ENCODE results near the gene WFS1.

Gene WFS1

GRCh38 chr4:6235012-6235411 is 34.6 kb upstream of the WFS1 start:
- DNase-seq: no peak

GRCh38 chr4:6235901-6236640 is 33.6 kb upstream of the WFS1 start:
- DNase-seq: no peak

GRCh38 chr4:6236816-6237390 is 32.7 kb upstream of the WFS1 start:
- DNase-seq: no peak

GRCh38 chr4:6239486-6239885 is 30.2 kb upstream of the WFS1 start:
- DNase-seq: no peak

- no peak for DNase-seq
Observed at GRCh38 chr4:6239968-6240367, 29.7 kb upstream of the WFS1 start.

- no peak for DNase-seq
Observed at GRCh38 chr4:6241062-6241845, 28.4 kb upstream of the WFS1 start.

- DNase-seq: no peak
Observed at GRCh38 chr4:6242271-6243029, 27.2 kb upstream of the WFS1 start.

GRCh38 chr4:6245246-6246169 is 24.1 kb upstream of the WFS1 start:
- DNase-seq: no peak

- no peak for DNase-seq
Observed at GRCh38 chr4:6246170-6246634, 23.4 kb upstream of the WFS1 start.

GRCh38 chr4:6248394-6248793 is 21.3 kb upstream of the WFS1 start:
- DNase-seq: no peak

GRCh38 chr4:6250235-6250983 is 19.2 kb upstream of the WFS1 start:
- peak; percentile 87 for DNase-seq

- DNase-seq: no peak
Observed at GRCh38 chr4:6250984-6251295, 18.7 kb upstream of the WFS1 start.

- no peak for DNase-seq
Observed at GRCh38 chr4:6251365-6251764, 18.3 kb upstream of the WFS1 start.

GRCh38 chr4:6252051-6252450 is 17.6 kb upstream of the WFS1 start:
- no peak for DNase-seq

GRCh38 chr4:6253111-6253510 is 16.5 kb upstream of the WFS1 start:
- no peak for DNase-seq

- no peak for DNase-seq
Observed at GRCh38 chr4:6253961-6254360, 15.7 kb upstream of the WFS1 start.

- DNase-seq: no peak
Observed at GRCh38 chr4:6256141-6256540, 13.5 kb upstream of the WFS1 start.

GRCh38 chr4:6257247-6258025 is 12.2 kb upstream of the WFS1 start:
- no peak for DNase-seq

GRCh38 chr4:6258026-6258360 is 11.7 kb upstream of the WFS1 start:
- DNase-seq: no peak

GRCh38 chr4:6258741-6259140 is 10.9 kb upstream of the WFS1 start:
- DNase-seq: no peak

- DNase-seq: no peak
Observed at GRCh38 chr4:6259886-6260285, 9.8 kb upstream of the WFS1 start.
